GM12872 (cell line): ENCODE results near the gene NBAS.

Experiments
- CTCF ChIP-seq: IDR thresholded peaks from 3 replicates; pipeline ENCODE4 v1.5.1; 2011; ENCODE audit warnings: low read depth, mild to moderate bottlenecking, low read length, moderate library complexity; ENCODE audit not compliant: insufficient read depth

The NBAS gene

GRCh38 chr2:15605721-15606120 lies 44.6 kb upstream of the NBAS start:
- no peak for TF ChIP-seq CTCF

- TF ChIP-seq CTCF: no peak
These were observed 42.8 kb upstream of the NBAS start for GRCh38 chr2:15603948-15604347.

- no peak for TF ChIP-seq CTCF
These were observed 42.1 kb upstream of the NBAS start for GRCh38 chr2:15603044-15603765.

GRCh38 chr2:15602393-15602792 lies 41.3 kb upstream of the NBAS start:
- no peak for TF ChIP-seq CTCF

- TF ChIP-seq CTCF: no peak
These were observed 40.5 kb upstream of the NBAS start for GRCh38 chr2:15601681-15602080.

GRCh38 chr2:15599994-15600393 lies 38.9 kb upstream of the NBAS start:
- no peak for TF ChIP-seq CTCF

GRCh38 chr2:15596968-15597367 lies 35.8 kb upstream of the NBAS start:
- no peak for TF ChIP-seq CTCF

- TF ChIP-seq CTCF: no peak
These were observed 35.2 kb upstream of the NBAS start for GRCh38 chr2:15596350-15596749.
